ENCODE results near the gene MEOX2.

Gene MEOX2

GRCh38 chr7:15567652-15568051 is 118.8 kb downstream of the MEOX2 start:
- no peak for DNase-seq (ENCODE audit: low read depth in 1 of 2, low spot score in 1 of 2)
- TF ChIP-seq GABPA (IDR thresholded peaks at IDR 0.05; ENCODE audit: low read depth) (no peak), POLR2AphosphoS5 (IDR thresholded peaks at IDR 0.05; ENCODE audit: low read depth) (no peak), REST (IDR thresholded peaks at IDR 0.05; ENCODE audit: insufficient replicate concordance, low read depth) (no peak), SPI1 (IDR thresholded peaks at IDR 0.05; ENCODE audit: borderline replicate concordance, low read depth) (no peak), CTCF (IDR thresholded peaks at IDR 0.05; ENCODE audit: insufficient read depth, low read length) (no peak)
- H3K27me3 ChIP-seq (ENCODE audit: insufficient read depth, poor library complexity, severe bottlenecking) = no peaks in the 10 kb centered on the region
- no peak overlapping the region for H3K27ac ChIP-seq (replicated peaks)
- no peak overlapping the region for H3K4me3 ChIP-seq (replicated peaks; ENCODE audit: insufficient read depth, low read length)

GRCh38 chr7:15567036-15567435 is 119.4 kb downstream of the MEOX2 start:
- Histone ChIP-seq H3K27me3 (ENCODE audit: insufficient read depth, poor library complexity, severe bottlenecking) (no peaks in the 10 kb centered on the region), H3K27ac (replicated peaks) (no peak overlapping the region), H3K4me3 (replicated peaks; ENCODE audit: insufficient read depth, low read length) (no peak overlapping the region)
- no peak for TF ChIP-seq REST (IDR thresholded peaks at IDR 0.05; ENCODE audit: insufficient replicate concordance, low read depth)
- no peak for TF ChIP-seq GABPA (IDR thresholded peaks at IDR 0.05; ENCODE audit: low read depth)
- no peak for TF ChIP-seq POLR2AphosphoS5 (IDR thresholded peaks at IDR 0.05; ENCODE audit: low read depth)
- no peak for TF ChIP-seq SPI1 (IDR thresholded peaks at IDR 0.05; ENCODE audit: borderline replicate concordance, low read depth)
- TF ChIP-seq CTCF (IDR thresholded peaks at IDR 0.05; ENCODE audit: insufficient read depth, low read length) = no peak
- DNase-seq (ENCODE audit: low read depth in 1 of 2, low spot score in 1 of 2) = no peak

- H3K27me3 ChIP-seq (ENCODE audit: insufficient read depth, poor library complexity, severe bottlenecking) = no peaks in the 10 kb centered on the region
- no peak for DNase-seq (ENCODE audit: low read depth in 1 of 2, low spot score in 1 of 2)
- no peak overlapping the region for H3K27ac ChIP-seq (replicated peaks)
- no peak for TF ChIP-seq GABPA (IDR thresholded peaks at IDR 0.05; ENCODE audit: low read depth)
- no peak for TF ChIP-seq REST (IDR thresholded peaks at IDR 0.05; ENCODE audit: insufficient replicate concordance, low read depth)
- TF ChIP-seq CTCF (IDR thresholded peaks at IDR 0.05; ENCODE audit: insufficient read depth, low read length) = no peak
- no peak for TF ChIP-seq SPI1 (IDR thresholded peaks at IDR 0.05; ENCODE audit: borderline replicate concordance, low read depth)
- TF ChIP-seq POLR2AphosphoS5 (IDR thresholded peaks at IDR 0.05; ENCODE audit: low read depth) = no peak
- no peak overlapping the region for H3K4me3 ChIP-seq (replicated peaks; ENCODE audit: insufficient read depth, low read length)
Observed at GRCh38 chr7:15566476-15566875, 120.0 kb downstream of the MEOX2 start.
